LNCaP clone FGC (cell line): ENCODE data around the gene DLEU7.

Experiments used
- DNase-seq: peaks from one replicate; pipeline ENCODE4 v3.0.0-alpha.2; 2011; ENCODE audit warnings: low read depth
- H3K4me3 ChIP-seq: 2 replicates; pipeline ENCODE4 v1.5.1; 2011; ENCODE audit warnings: mild to moderate bottlenecking, low read depth, low read length, control low read depth
- CTCF ChIP-seq: IDR thresholded peaks from 2 replicates; pipeline ENCODE4 v1.5.1; 2012; ENCODE audit warnings: mild to moderate bottlenecking; ENCODE audit not compliant: control insufficient read depth, insufficient read depth; ENCODE audit errors: extremely low read depth

The DLEU7 gene

GRCh38 chr13:50812242-50812641, 31.2 kb downstream of the DLEU7 start:
- no peak overlapping the region for H3K4me3 ChIP-seq
- no peak for TF ChIP-seq CTCF
- no peak for DNase-seq

DNA sequence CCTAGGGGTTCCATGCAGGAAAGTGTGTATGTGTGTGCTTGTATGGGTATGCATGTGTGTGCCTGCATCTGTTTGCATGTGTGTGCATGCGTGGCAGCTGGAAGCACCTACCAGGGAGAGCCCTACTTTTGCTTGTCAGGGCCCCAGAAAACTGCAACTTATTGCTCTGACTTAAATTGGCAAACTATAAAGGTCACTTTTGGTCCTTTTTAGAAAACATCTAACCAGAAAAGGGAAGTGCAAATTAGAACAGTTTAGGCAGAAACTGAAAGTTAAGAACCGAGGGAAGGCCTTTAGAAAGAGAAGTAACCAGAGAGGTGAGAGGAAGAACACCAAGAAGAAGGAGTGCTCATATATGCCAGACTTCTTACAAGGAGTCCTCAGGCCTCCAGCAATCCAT, 32.5 kb downstream of the DLEU7 start:
- no peak for DNase-seq
- H3K4me3 ChIP-seq, result no peak overlapping the region
- TF ChIP-seq CTCF, result no peak

DNA sequence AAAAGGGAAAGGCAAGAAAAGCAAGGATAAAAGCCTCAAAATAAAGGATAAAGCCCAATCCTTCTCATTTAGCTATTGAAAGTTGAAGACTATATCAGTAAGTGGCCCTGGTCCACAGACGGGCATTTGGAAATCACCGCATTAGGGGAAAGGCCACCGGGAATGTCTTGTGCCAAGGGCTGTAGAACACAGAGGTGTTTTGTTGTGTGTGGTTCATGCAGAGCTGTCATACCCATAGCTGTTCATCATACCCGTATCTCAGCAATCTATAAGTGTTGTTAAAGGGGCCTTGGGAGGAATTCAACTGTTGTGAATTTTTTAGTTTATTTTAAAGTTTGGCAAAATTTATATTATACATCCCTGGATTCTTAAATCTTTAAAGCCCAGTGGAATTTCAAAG, 33.0 kb downstream of the DLEU7 start:
- no peak for TF ChIP-seq CTCF
- H3K4me3 ChIP-seq, result no peak overlapping the region
- DNase-seq, result no peak

DNA sequence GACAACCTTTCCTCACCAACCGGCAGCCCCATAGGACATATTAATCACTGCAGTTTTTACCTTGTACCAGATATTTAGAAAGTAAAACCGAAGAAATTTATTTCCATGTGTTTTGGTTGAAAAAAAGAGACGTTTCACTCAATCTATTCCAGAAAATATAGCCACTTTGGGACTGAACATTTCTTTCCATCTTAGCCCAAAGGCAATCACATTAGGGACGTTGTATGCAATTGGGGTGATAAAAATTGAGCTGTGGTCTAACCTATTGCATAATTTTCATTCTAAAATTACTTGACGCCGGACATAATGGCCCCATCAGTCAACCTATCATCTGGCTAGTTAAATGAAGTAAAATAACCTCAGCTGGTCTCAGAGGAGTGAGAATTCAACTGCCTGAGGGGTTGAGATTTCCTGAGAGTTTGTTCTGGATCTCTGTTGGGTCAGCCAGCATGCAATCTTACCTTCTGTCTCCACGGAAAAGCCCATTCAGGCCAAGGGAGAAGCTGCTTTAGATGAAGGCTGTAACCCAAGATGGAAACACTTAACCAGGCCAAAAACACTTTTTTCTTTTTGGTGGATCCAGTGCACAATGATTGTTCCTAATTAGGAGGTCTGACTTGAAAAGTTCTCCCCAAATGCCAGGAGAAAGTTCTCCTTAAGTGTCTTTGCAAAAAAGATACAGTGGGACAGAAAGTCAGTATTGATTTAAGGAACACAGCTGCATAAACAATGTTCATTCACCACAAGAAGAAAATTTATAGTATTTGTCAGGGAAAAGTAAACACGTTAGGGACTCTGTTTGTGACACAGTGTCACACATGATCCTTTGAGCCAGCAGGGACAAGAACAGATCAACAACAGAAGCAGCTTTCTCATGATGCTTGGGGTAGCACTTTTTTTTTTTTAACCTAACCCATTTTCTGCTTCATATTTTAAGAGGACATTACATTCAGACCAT, 34.1 kb downstream of the DLEU7 start:
- TF ChIP-seq CTCF, result no peak
- DNase-seq, result peak; percentile 91
- no peak overlapping the region for H3K4me3 ChIP-seq

- TF ChIP-seq CTCF, result no peak
- no peak for DNase-seq
- no peak overlapping the region for H3K4me3 ChIP-seq
Measured at GRCh38 chr13:50805805-50806204, 37.7 kb downstream of the DLEU7 start.

- no peak overlapping the region for H3K4me3 ChIP-seq
- DNase-seq, result peak; percentile 46
- TF ChIP-seq CTCF, result peak; percentile 77
Measured at GRCh38 chr13:50801087-50801931, 42.2 kb downstream of the DLEU7 start.
